Fibroblast of lung (primary cell): ENCODE measurements around the gene SFT2D1. TPM values are rescaled to one million over a fixed set of nuclear protein-coding genes. Genes with fewer than 3 reads are reported as not detected.

Experiments
- DNase-seq, 2 donors: peaks; one replicate each; pipeline versions ENCODE4 v3.0.0 to v3.0.0-alpha.2; 2010; ENCODE audit warnings: low read depth in 2 of 2
- H2AFZ ChIP-seq: 2 replicates; pipeline ENCODE4 v1.5.1; 2012; ENCODE audit warnings: low read length, control low read depth, inconsistent platforms
- H3K27ac ChIP-seq: 2 replicates; pipeline ENCODE4 v1.5.1; 2011; ENCODE audit warnings: low read length, control low read depth; ENCODE audit not compliant: insufficient read depth
- H3K27me3 ChIP-seq: 2 replicates; pipeline ENCODE4 v1.5.1; 2011; ENCODE audit warnings: mild to moderate bottlenecking, low read length; ENCODE audit not compliant: control insufficient read depth, insufficient read depth
- H3K36me3 ChIP-seq: 2 replicates; pipeline ENCODE4 v1.5.1; 2011; ENCODE audit warnings: low read length; ENCODE audit not compliant: control insufficient read depth, insufficient read depth
- H3K4me1 ChIP-seq: 2 replicates; pipeline ENCODE4 v1.5.1; 2011; ENCODE audit warnings: low read length; ENCODE audit not compliant: control insufficient read depth, insufficient read depth; ENCODE audit errors: extremely low read depth
- H3K4me2 ChIP-seq: 2 replicates; pipeline ENCODE4 v1.5.1; 2011; ENCODE audit warnings: low read length, control low read depth; ENCODE audit not compliant: insufficient read depth; ENCODE audit errors: extremely low read depth
- H3K4me3 ChIP-seq, 4 experiments: fragments of 200-600 bp in 1 of 4; sonication (generic) in 1 of 4; replicated peaks in 1 of 4; 2 replicates each; pipeline ENCODE4 v1.5.1; 2011 to 2016; ENCODE audit warnings: low read length in 4 of 4, low read depth in 3 of 4, mild to moderate bottlenecking in 3 of 4, control low read depth in 2 of 4, inconsistent platforms in 1 of 4, mixed read lengths in 1 of 4; ENCODE audit not compliant: insufficient read depth in 1 of 4; ENCODE audit errors: control extremely low read depth in 1 of 4
- H3K79me2 ChIP-seq: 2 replicates; pipeline ENCODE4 v1.5.1; 2012; ENCODE audit warnings: mild to moderate bottlenecking, low read length, inconsistent platforms; ENCODE audit not compliant: control insufficient read depth, insufficient read depth
- H3K9ac ChIP-seq: 2 replicates; pipeline ENCODE4 v1.5.1; 2011; ENCODE audit warnings: mild to moderate bottlenecking, low read length, control low read depth; ENCODE audit not compliant: insufficient read depth
- H3K9me3 ChIP-seq: 2 replicates; pipeline ENCODE4 v1.5.1; 2012; ENCODE audit warnings: low read depth, low read length; ENCODE audit not compliant: control insufficient read depth, insufficient read depth
- H4K20me1 ChIP-seq: 2 replicates; pipeline ENCODE4 v1.5.1; 2011; ENCODE audit warnings: low read length; ENCODE audit not compliant: control insufficient read depth, insufficient read depth; ENCODE audit errors: extremely low read depth
- CTCF ChIP-seq, 2 donors: IDR thresholded peaks in 1 of 2; conservative IDR thresholded peaks in 1 of 2; 1 replicate in 1 of 2; 2 replicates in 1 of 2; pipeline ENCODE4 v1.5.1; 2011 to 2012; ENCODE audit warnings: low read length in 2 of 2, control low read depth in 1 of 2, inconsistent platforms in 1 of 2, low read depth in 1 of 2, mild to moderate bottlenecking in 1 of 2
- EZH2 ChIP-seq: IDR thresholded peaks from 2 replicates; pipeline ENCODE4 v1.5.1; 2012; ENCODE audit warnings: low read length, control low read depth, mild to moderate bottlenecking; ENCODE audit errors: missing control alignments
- polyA plus RNA-seq, 2 donors: library from polyadenylated mRNA; depleted of rRNA in 1 of 2; stranded (reverse) in 1 of 2; unstranded in 1 of 2; fragments of >200 nt; gene quantifications; 2 replicates each; pipeline ENCODE4 v1.2.1, GENCODE V29; 2011 to 2012; ENCODE audit warnings: missing spikeins in 1 of 2
- total RNA-seq: library from RNA; depleted of rRNA; stranded (reverse); fragments of >200 nt; gene quantifications from 2 replicates; pipeline ENCODE4 v1.2.1, GENCODE V29; 2014

SFT2D1 gene
- total and polyA plus RNA-seq, 2 donors (not counting 1 experiment from before 2014, with no cell fraction given) = 34.8 to 86.0 TPM

GRCh38 chr6:166352923-166353322, 10.6 kb upstream of the SFT2D1 start:
- no peak overlapping the region for H3K27ac ChIP-seq
- H3K9me3 ChIP-seq = no peaks in the 10 kb centered on the region
- TF ChIP-seq EZH2 (no peak), CTCF (conservative IDR thresholded peaks at IDR 0.05 in 1 of 2, IDR thresholded peaks at IDR 0.05 in 1 of 2; ENCODE audit: low read depth in 1 of 2, low read length in 2 of 2) (no peak)
- no peaks in the 10 kb centered on the region for H3K79me2 ChIP-seq
- H3K9ac ChIP-seq = no peak overlapping the region
- peaks cover 3% of the 10 kb centered on the region for H3K27me3 ChIP-seq
- no peak for DNase-seq
- H3K4me3 ChIP-seq = no peak overlapping the region
- H3K4me1 ChIP-seq = no peaks in the 10 kb centered on the region
- H3K36me3 ChIP-seq = no peaks in the 10 kb centered on the region
- H4K20me1 ChIP-seq = no peaks in the 10 kb centered on the region
- no peak overlapping the region for H3K4me2 ChIP-seq
- H2AFZ ChIP-seq = no peak overlapping the region

DNA sequence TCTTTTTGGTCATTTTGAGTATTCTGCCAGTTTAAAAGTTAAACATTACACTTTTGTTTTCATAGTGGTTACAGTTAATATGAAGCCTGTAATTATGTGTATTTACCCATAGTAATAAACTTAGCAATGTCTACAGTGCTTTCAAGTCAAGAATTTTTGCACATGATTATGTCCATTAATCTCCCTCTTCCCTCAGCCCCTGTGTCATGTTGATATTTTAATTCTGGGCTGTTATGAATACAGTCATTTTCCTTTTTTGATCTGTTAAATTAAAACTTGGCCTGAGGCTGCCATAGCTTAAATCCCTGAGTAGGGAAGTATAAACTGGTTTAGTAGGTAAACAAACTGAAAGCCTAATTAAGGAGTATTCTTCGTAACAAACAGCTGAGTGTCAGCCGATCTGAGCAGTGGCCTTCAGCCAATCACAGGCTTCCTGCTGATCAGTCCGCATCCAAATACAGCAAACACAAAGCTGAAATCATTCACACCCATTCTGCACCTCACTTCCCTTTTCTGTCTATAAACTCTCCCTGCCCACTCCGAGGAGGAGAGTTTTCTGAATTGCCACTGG, 9.5 kb upstream of the SFT2D1 start:
- peak overlapping the region in 1 of 4 experiments; percentile 14 for H3K4me3 ChIP-seq
- H3K36me3 ChIP-seq = no peaks in the 10 kb centered on the region
- H3K79me2 ChIP-seq = no peaks in the 10 kb centered on the region
- H2AFZ ChIP-seq = no peak overlapping the region
- no peaks in the 10 kb centered on the region for H4K20me1 ChIP-seq
- H3K9ac ChIP-seq = no peak overlapping the region
- H3K27me3 ChIP-seq = peaks cover 3% of the 10 kb centered on the region
- no peak overlapping the region for H3K27ac ChIP-seq
- H3K9me3 ChIP-seq = no peaks in the 10 kb centered on the region
- DNase-seq = peak in 1 of 2 donors; percentile 12
- no peak for TF ChIP-seq CTCF (conservative IDR thresholded peaks at IDR 0.05 in 1 of 2, IDR thresholded peaks at IDR 0.05 in 1 of 2; ENCODE audit: low read depth in 1 of 2, low read length in 2 of 2)
- no peak for TF ChIP-seq EZH2
- no peaks in the 10 kb centered on the region for H3K4me1 ChIP-seq
- peak overlapping the region; percentile 35 for H3K4me2 ChIP-seq

- Histone ChIP-seq H3K9me3 (no peaks in the 10 kb centered on the region), H2AFZ (no peak overlapping the region), H3K4me1 (no peaks in the 10 kb centered on the region), H4K20me1 (no peaks in the 10 kb centered on the region), H3K4me2 (no peak overlapping the region), H3K36me3 (no peaks in the 10 kb centered on the region), H3K27ac (no peak overlapping the region), H3K4me3 (no peak overlapping the region), H3K79me2 (no peaks in the 10 kb centered on the region), H3K9ac (no peak overlapping the region), H3K27me3 (no peaks in the 10 kb centered on the region)
- TF ChIP-seq CTCF (conservative IDR thresholded peaks at IDR 0.05 in 1 of 2, IDR thresholded peaks at IDR 0.05 in 1 of 2; ENCODE audit: low read depth in 1 of 2, low read length in 2 of 2) = no peak
- TF ChIP-seq EZH2 = no peak
- DNase-seq = no peak
These were observed 6.1 kb upstream of the SFT2D1 start for GRCh38 chr6:166348305-166348949.
